IMR-90 (cell line): ENCODE data around the gene CLDN7.
A peak's percentile ranks its signal among the peaks of the same experiment; 100 is the strongest.

Experiments used
- BHLHE40 ChIP-seq: fragments of 150-350 bp; IDR thresholded peaks from 2 replicates; pipeline ENCODE4 v1.6.1; 2016; ENCODE audit warnings: mild to moderate bottlenecking, low read depth, low read length
- CEBPB ChIP-seq: IDR thresholded peaks from 2 replicates; pipeline ENCODE4 v1.6.1; 2012; ENCODE audit warnings: low read depth, low read length, improper control_type of control experiment
- FOS ChIP-seq: fragments of 150-350 bp; IDR thresholded peaks from 2 replicates; pipeline ENCODE4 v1.6.1; 2016; ENCODE audit warnings: low read depth, low read length
- MAZ ChIP-seq: IDR thresholded peaks from 2 replicates; pipeline ENCODE4 v1.6.1; 2012; ENCODE audit warnings: low read depth, mild to moderate bottlenecking, low read length, improper control_type of control experiment, moderate library complexity, borderline replicate concordance
- MXI1 ChIP-seq: IDR thresholded peaks from 2 replicates; pipeline ENCODE4 v1.6.1; 2012; ENCODE audit warnings: low read depth, mild to moderate bottlenecking, low read length, moderate library complexity, borderline replicate concordance
- POLR2A ChIP-seq: IDR thresholded peaks from 2 replicates; pipeline ENCODE4 v1.6.1; 2012; ENCODE audit warnings: mild to moderate bottlenecking, low read depth, low read length
- RAD21 ChIP-seq: IDR thresholded peaks from 2 replicates; pipeline ENCODE4 v1.6.1; 2012; ENCODE audit warnings: low read length, improper control_type of control experiment
- RCOR1 ChIP-seq: IDR thresholded peaks from 2 replicates; pipeline ENCODE4 v1.6.1; 2012; ENCODE audit warnings: mild to moderate bottlenecking, low read length, improper control_type of control experiment; ENCODE audit not compliant: insufficient replicate concordance
- RFX5 ChIP-seq: IDR thresholded peaks from 2 replicates; pipeline ENCODE4 v1.8.0; 2012; ENCODE audit warnings: low read depth, mild to moderate bottlenecking, low read length, moderate library complexity
- TF ChIP-seq, protein P1 (sequence below): conservative IDR thresholded peaks from 2 replicates; pipeline ENCODE4 v1.5.1; 2012; ENCODE audit warnings: mild to moderate bottlenecking, low read depth, low read length, improper control_type of control experiment
- TF ChIP-seq, protein P2 (sequence below): fragments of 150-350 bp; IDR thresholded peaks from 2 replicates; pipeline ENCODE4 v1.6.1; 2017; ENCODE audit warnings: mild to moderate bottlenecking, antibody characterized with exemption, low read length, low read depth

DNA sequence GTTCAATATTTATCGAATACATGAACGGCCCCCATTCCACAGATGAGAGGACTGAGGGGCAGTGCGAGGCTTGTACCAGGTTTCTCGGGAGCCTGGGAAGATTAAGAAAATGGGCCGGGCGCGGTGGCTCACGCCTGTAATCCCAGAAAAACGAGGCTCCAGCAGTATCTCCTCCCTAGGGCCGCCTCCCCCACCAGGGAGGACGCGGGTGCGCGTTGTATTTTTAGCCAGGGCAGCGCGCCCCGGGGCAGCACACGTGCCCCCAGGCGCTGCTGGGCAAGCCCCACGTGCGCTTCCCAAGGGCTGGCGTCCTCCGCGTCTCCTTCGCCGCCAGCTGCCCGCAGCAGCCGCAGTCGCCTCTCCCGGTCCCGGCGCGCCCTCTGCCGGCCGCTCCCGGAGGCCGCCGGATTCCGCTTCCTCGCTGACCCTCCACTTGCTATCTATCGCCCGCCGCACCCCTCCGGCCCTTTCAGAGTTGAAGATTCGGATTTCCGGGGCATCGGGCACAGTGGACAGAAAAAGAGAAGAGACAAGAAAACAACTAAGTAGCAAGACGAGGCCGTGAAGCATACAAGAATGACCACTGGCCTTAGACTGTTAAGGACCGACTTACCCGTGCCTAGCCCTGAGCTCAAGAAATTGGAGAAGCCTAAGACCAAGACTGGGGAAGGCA, 34.0 kb upstream of the CLDN7 start:
- TF ChIP-seq, protein P1, sequence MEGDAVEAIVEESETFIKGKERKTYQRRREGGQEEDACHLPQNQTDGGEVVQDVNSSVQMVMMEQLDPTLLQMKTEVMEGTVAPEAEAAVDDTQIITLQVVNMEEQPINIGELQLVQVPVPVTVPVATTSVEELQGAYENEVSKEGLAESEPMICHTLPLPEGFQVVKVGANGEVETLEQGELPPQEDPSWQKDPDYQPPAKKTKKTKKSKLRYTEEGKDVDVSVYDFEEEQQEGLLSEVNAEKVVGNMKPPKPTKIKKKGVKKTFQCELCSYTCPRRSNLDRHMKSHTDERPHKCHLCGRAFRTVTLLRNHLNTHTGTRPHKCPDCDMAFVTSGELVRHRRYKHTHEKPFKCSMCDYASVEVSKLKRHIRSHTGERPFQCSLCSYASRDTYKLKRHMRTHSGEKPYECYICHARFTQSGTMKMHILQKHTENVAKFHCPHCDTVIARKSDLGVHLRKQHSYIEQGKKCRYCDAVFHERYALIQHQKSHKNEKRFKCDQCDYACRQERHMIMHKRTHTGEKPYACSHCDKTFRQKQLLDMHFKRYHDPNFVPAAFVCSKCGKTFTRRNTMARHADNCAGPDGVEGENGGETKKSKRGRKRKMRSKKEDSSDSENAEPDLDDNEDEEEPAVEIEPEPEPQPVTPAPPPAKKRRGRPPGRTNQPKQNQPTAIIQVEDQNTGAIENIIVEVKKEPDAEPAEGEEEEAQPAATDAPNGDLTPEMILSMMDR: peak; percentile 94
- TF ChIP-seq RAD21 (peak; percentile 95), RCOR1 (no peak), POLR2A (0 out of 2 replicates have a peak, but pooled peaks have one; percentile 39), FOS (0 out of 2 replicates have a peak, but pooled peaks have one; percentile 13), BHLHE40 (peak; percentile 94), CEBPB (no peak), RFX5 (no peak), MXI1 (peak; percentile 98), MAZ (peak; percentile 66; the same call in 1 of the 2 replicates)
- TF ChIP-seq, protein P2, sequence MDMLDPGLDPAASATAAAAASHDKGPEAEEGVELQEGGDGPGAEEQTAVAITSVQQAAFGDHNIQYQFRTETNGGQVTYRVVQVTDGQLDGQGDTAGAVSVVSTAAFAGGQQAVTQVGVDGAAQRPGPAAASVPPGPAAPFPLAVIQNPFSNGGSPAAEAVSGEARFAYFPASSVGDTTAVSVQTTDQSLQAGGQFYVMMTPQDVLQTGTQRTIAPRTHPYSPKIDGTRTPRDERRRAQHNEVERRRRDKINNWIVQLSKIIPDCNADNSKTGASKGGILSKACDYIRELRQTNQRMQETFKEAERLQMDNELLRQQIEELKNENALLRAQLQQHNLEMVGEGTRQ: peak; percentile 92
